ENCODE results near the gene MOB3B. TPM values are rescaled to one million over a fixed set of nuclear protein-coding genes. Genes with fewer than 3 reads are reported as not detected.

The MOB3B gene
- total RNA-seq, 2 experiments from 2014 or later = 0.40 to 0.44 TPM

GRCh38 chr9:27382308-27382707 lies 147.3 kb downstream of the MOB3B start:
- POLR2A ChIA-PET = no interaction called here
- CTCF ChIA-PET = no interaction called here

DNA sequence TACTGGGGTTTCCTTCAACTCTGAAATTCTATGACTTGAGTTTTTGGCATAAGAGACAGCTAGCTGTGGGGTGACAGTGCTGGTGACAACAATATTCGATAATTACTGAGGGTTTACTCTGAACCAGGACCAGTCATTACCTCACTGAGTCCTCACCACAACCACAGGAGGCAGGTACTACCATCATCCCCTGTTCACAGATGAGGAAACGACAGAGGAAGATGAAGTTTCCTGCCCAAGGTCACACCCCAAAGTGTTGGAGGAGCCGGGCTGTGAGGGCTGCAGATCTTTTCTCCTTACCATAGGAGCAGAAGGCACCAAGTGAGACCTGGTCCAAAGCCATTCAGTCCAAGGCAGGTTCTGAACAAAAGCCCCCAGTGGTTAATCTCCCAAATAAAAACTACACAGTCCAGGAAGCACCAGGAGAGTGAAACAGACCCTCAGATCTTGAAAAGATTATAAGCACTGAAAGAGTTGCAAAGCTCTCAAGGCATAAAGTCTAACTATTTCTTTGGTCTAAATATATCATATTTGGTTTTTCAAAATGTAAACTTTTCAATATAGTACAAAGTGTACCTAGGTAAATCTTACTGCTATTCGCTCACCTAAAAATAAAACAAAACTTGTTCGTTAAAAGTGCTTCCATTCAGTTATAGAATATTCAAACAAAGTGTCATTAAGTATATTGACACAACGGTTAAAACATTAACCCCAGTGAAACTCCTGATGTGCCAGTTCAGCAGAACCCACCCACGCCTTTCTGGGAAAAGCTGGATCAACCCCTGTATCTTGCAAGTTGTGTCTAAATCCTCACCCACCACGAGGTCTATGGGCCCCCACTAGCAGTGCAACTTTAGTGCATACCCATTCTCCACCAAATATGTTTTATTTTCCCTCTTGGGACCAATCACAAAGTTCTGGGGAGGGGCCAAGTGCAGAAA lies 150.0 kb downstream of the MOB3B start:
- ChIA-PET POLR2A (no interaction called here), CTCF (no interaction called here)

DNA sequence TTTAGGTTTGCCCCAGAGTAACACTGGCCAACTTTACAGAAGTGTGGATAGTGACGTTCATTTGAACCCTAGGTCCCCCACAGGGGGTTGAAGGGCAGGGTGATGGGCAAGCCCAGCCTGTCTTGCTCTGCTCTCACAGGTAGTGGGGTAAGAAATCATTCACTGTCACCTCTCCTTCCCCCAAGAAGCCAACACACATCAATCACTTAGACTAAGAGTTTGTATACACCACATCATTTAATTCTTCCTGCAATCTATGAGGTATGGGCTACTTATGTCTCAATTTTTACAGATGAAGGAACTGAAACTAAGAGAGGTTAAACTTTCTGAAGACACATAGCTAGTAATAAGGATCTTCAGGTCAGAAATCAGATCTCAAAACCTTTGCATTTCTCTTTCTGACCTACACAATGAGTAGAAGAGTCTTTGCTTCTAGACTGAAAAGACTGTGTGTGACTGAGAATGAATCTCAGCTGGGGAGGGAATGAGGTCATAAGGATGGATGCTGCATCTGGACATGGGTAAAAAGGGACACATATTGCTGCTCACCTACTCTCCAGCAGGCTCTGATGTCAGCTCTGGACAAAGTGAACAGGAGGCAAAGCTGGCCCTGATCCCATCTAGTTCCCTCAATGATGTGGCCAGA lies 151.7 kb downstream of the MOB3B start:
- POLR2A ChIA-PET = no interaction called here

DNA sequence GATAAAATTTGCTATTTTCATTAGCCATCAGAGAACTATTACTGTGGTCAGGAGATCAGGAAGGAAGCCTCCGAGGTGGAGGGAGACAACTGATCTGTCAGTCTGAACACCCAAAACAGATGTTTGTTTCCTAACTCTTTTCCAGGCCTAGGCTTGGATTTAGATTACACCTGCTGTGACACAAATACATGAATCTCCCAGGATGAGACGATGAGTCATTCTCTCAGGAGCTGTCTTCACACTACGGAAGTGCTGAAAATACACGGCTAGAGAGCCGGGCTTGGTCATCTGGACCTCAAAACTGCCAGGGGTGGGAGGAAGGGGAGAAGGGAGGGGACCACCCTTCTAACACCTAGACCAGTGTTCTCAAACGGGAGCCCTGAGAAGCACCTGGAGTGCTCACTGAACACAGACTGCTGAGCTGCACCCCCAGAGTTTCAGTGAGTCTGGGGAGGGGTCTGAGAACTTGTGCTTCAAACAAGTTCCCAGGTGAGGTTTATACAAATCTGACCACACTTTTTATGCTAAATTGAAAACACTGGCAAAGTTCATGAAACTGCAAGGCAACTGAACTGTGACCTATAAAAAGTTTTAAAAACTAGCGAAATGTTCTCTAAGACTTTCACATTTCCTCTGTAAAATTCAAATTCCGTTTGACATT lies 152.3 kb downstream of the MOB3B start:
- POLR2A ChIA-PET = no interaction called here
- CTCF ChIA-PET = no interaction called here

More for the DNA sequence above, 151.7 kb downstream of the MOB3B start:
- CTCF ChIA-PET = no interaction called here

DNA sequence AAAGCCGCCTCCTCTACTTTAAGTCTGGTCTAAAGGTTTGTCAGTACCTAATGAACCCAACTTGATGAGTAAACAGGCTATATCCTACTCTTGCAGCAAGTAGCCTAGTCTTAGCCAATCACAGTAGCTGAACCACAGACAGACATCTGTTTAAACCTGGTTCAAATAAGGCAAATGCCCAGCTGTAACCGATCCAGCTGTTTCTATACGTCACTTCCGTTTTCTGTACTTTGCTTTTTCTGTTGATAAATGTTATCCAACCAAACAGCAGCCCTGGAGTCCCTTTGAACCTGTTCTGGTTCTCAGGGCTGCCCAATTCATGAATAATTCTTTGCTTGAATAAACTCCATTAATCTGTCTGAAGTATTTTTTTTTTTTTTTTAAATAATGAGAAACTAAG lies 155.8 kb downstream of the MOB3B start:
- ChIA-PET CTCF (no interaction called here), POLR2A (no interaction called here)

- POLR2A ChIA-PET = no interaction called here
- CTCF ChIA-PET = no interaction called here
Measured at GRCh38 chr9:27372615-27373014, 157.0 kb downstream of the MOB3B start.

DNA sequence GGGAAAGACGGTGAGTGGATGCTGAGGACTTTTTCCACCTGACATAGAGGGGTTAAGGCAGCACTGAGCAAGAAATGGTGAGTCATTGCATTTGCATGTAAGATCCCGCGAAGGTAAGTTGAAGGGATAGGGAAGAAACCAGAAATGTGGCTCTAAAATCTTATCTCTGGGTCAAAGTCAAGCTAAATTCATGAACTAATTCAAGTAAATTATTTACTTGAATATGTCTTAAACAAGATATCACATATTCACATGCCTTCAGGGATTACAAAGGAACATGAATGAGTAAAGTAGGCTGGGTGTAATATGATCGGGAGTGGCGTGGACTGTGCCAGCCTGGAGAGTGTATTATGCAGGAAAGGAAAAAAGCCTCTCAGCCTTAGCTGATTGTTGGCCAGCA lies 158.2 kb downstream of the MOB3B start:
- POLR2A ChIA-PET = no interaction called here
- CTCF ChIA-PET = no interaction called here

GRCh38 chr9:27369591-27369990 lies 160.0 kb downstream of the MOB3B start:
- ChIA-PET CTCF (no interaction called here), POLR2A (no interaction called here)

DNA sequence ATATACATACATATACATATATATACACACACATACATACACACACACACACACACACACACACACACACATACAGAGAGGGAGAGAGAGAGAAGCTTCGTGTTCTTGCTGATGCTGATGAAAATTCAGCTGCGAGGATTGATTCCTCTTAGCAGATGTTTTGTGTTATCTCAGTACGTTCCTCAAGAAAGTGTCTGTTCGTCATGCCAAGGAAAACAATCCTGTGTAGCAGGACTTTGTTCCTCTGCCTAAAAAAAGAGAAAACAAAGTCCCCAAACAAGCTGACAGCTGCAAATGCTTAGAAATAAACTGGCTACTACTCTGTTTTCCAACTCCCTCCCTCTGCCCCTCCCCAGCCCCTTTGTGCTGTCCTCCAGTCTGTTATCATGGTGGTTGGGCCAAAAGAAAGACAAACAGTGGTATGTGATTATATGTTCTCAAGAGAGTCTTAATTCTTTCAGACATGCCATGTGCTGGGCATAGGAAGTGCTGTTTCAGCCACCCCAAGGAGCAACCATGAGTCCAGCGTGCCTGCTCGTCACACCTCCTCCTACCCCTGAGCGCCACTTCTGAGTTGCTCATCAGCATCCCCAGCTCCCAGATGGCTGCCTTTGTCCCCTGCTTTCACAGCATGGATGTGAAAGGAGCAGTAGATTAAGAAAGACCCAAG lies 161.2 kb downstream of the MOB3B start:
- POLR2A ChIA-PET = no interaction called here

DNA sequence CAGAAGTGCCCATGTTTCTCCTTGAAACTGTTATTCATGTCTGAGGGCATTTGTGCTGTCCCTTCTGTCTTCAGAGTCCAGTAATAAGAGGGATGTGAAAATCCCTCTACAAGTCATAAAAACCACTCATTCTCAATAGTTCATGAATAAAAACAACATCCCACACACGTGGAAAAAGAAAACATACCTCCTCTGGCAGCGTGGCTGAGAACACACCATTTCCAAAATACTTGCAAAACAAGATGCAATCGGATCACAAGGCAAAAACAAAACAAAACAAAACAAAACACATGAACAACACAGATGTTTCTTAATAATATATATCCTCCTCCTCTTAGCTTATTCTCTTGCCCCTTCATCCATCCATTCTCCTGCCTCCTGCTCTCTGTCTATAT lies 161.7 kb downstream of the MOB3B start:
- POLR2A ChIA-PET = no interaction called here
- CTCF ChIA-PET = no interaction called here

More for the DNA sequence above, 161.2 kb downstream of the MOB3B start:
- CTCF ChIA-PET = no interaction called here

- ChIA-PET CTCF (no interaction called here), POLR2A (no interaction called here)
Measured at GRCh38 chr9:27367175-27367798, 162.3 kb downstream of the MOB3B start.

- POLR2A ChIA-PET = no interaction called here
- CTCF ChIA-PET = no interaction called here
Measured at GRCh38 chr9:27365707-27366376, 163.8 kb downstream of the MOB3B start.

DNA sequence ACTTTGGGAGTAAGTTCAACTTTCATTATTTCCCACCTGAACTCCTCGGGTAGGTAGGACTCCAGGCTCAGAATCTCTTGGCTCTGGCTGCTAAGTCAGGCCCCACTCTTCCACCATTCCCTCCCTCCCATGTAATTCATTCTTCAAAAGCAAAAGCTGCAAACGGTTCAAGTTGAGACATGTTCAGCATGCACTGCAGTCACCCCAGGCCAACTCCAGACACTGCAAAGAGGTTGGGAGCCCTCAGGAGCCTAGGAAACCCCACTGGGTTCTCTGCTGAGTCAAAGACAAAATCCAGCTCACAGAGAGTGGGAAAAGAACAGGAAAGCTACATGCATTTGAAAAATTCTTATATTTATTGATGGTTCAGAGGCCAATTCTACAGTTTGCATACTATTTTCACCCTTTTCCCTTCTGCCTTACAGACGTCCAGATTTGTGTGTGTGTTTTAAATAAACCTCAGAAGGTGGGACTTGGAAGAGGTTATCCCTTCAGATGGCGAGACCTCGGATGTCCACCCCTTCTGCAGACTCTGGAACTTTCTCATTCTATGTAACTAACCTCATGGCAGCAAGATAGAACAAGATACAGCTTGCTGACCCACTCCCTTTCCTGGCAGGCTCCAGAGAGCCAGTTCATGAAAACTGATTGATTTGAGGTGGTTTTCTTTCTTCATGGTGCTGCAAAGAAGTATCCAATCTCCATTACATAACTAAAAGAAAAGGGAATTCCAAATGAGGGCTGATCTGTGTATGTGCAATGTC lies 167.0 kb downstream of the MOB3B start:
- ChIA-PET CTCF (no interaction called here), POLR2A (no interaction called here)

DNA sequence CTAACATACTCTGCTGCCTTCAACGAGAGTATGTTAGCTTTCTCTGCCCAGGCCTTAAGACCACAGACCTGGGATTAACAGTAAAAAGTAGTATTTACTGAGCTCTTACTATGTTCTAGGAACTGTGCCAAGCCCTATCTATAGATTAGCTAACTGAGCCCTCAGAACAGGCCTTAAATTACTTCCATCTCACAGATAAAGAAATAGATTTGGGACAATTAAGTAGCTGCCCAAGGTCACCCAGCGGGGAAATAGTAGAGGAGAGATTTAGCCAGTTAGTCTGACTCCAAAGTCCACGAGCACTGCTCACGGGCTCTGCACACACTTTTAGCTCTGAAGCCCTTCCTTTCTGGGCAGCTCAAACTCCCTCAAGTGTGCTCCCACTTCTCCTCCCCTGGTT lies 168.1 kb downstream of the MOB3B start:
- CTCF ChIA-PET = interaction anchor here (0.9 kb wide), 1 partner anchor 30 kb away, joined by 4 read pairs; no protein-coding TSS in a partner anchor
- POLR2A ChIA-PET = no interaction called here

GRCh38 chr9:27359763-27360162 lies 169.9 kb downstream of the MOB3B start:
- ChIA-PET POLR2A (no interaction called here), CTCF (no interaction called here)

DNA sequence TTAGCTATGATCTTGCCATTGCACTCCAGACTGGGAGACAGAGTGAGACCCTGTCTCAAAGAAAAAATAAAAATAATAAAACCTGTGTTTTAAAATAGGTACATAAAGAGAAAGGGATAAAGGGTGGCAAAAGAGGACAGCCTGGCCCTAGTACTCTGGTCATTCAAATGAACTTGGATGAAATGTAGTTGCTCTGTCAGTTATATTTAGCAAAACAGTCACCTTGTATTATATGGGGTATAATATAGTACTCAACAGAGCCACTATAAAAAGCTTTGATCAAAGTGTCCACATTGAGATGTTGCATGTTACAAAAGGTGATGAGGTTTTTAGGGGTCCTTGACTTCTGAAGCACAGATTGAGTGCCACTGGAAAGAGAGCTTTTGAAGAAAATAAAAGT lies 171.6 kb downstream of the MOB3B start:
- CTCF ChIA-PET = interaction anchor here (0.6 kb wide), 1 partner anchor 25 kb away, joined by 3 read pairs; no protein-coding TSS in a partner anchor
- POLR2A ChIA-PET = no interaction called here

- ChIA-PET POLR2A (no interaction called here), CTCF (no interaction called here)
Measured at GRCh38 chr9:27356446-27356845, 173.2 kb downstream of the MOB3B start.

- ChIA-PET POLR2A (no interaction called here), CTCF (no interaction called here)
Measured at GRCh38 chr9:27355166-27355565, 174.4 kb downstream of the MOB3B start.
